Naive thymus-derived CD8-positive, alpha-beta T cell (primary cell): ENCODE data around the gene ANK2. TPM values are rescaled to one million over a fixed set of nuclear protein-coding genes. Genes with fewer than 3 reads are reported as not detected.

ENCODE experiments used
- ATAC-seq, 2 donors: fragments of 150-1000 bp; cut with Tn5 transposase in 1 of 2; sonication (Bioruptor Pico), chemical (Tn5 transposase) in 1 of 2; 1 replicate in 1 of 2; 2 replicates in 1 of 2; pipeline ENCODE4 v1.10.0; 2021; ENCODE audit warnings: mild to moderate bottlenecking in 2 of 2, moderate library complexity in 2 of 2
- POLR2A ChIA-PET: fragments of 350-600 bp; sonication (Branson Sonifier 250); formaldehyde crosslinking; loops from one replicate; lab custom pipeline; 2021; ENCODE audit warnings: antibody characterized with exemption; lab: Charles Lee
- DNase-seq, 10 donors: peaks; one replicate each; pipeline versions ENCODE4 v3.0.0 to v3.0.0-alpha.2; 2020 to 2022
- H3K27ac Mint-ChIP-seq, 10 donors: one replicate each; pipeline ENCODE4 v1.8.0; 2020 to 2022; ENCODE audit warnings: mild to moderate bottlenecking in 10 of 10, mixed read lengths in 10 of 10, moderate library complexity in 4 of 10, inconsistent platforms in 1 of 10
- H3K27me3 Mint-ChIP-seq, 5 donors: one replicate each; pipeline ENCODE4 v1.8.0; 2021 to 2022; ENCODE audit warnings: mixed read lengths in 5 of 5
- H3K36me3 Mint-ChIP-seq, 3 donors: one replicate each; pipeline ENCODE4 v1.8.0; 2020 to 2022; ENCODE audit warnings: mixed read lengths in 3 of 3, mild to moderate bottlenecking in 2 of 3, inconsistent platforms in 1 of 3
- H3K4me1 Mint-ChIP-seq, 4 donors: one replicate each; pipeline ENCODE4 v1.8.0; 2021 to 2022; ENCODE audit warnings: mixed read lengths in 4 of 4
- H3K4me3 Mint-ChIP-seq, 10 donors: one replicate each; pipeline ENCODE4 v1.8.0; 2020 to 2022; ENCODE audit warnings: mild to moderate bottlenecking in 10 of 10, mixed read lengths in 10 of 10, moderate library complexity in 6 of 10, inconsistent platforms in 1 of 10
- H3K9me3 Mint-ChIP-seq, 9 donors: one replicate each; pipeline ENCODE4 v1.8.0; 2020 to 2022; ENCODE audit warnings: mixed read lengths in 9 of 9, mild to moderate bottlenecking in 3 of 9, inconsistent platforms in 1 of 9, moderate library complexity in 1 of 9
- polyA plus RNA-seq, 3 donors: library from polyadenylated mRNA; unstranded; fragments of 300-500 nt; fragmentation: Illumina TruSeq; gene quantifications; one replicate each; pipeline ENCODE4 v1.2.3, GENCODE V29; 2021
- total RNA-seq, 8 experiments: library from RNA in 2 of 8; stranded (reverse) in 2 of 8; gene quantifications; one replicate each; pipeline ENCODE4 v1.2.3 and lab custom pipeline; 2021 to 2026

The ANK2 gene
- total RNA-seq (not detected), polyA plus RNA-seq (not detected), total RNA-seq (lab: John Stamatoyannopoulos, UW) (0 to 3.4 (median 0.34) reads per million in 6 experiments)

GRCh38 chr4:113049421-113050370 is at the start of gene ANK2:
TSS of gene ANK2 (plus strand) at chr4:113049653. CDS start at chr4:113049729, 76 bp downstream.
- Mint-ChIP-seq H3K9me3 (no peaks in the 10 kb centered on the region), H3K4me3 (no peak within 1 kb of the TSS), H3K27ac (no peak within 1 kb of the TSS), H3K4me1 (no peaks in the 10 kb centered on the region), H3K36me3 (no peaks in the 10 kb centered on the region), H3K27me3 (peaks cover 0 to 10% (median 3%) of the 10 kb centered on the region in 5 donors)
- DNase-seq: no peak
- POLR2A ChIA-PET: no interaction called here
- ATAC-seq: no peak

DNA sequence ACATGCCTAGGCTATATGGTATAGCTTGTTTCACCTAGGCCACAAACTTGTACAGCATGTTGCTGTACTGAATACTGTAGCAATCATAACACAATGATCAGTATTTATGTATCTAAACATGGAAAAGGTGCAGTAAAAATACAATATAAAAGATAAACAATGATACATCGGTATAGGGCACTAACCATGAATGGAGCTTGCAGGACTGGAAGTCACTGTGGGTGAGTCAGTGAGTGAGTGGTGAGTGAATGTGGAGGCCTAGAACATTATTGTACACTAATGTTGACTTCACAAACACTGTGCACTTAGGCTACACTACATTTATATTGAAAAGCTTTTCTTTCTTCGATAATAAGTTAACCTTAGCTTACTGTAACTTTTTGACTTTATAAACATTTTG is 45.6 kb upstream of the ANK2 start:
- Mint-ChIP-seq H3K36me3 (peaks cover 0 to 5% (median 0%) of the 10 kb centered on the region in 3 donors), H3K27ac (no peak overlapping the region), H3K9me3 (peaks cover 0 to 5% (median 2%) of the 10 kb centered on the region in 9 donors), H3K27me3 (no peaks in the 10 kb centered on the region), H3K4me3 (no peak overlapping the region), H3K4me1 (no peaks in the 10 kb centered on the region)
- POLR2A ChIA-PET: no interaction called here
- no peak for ATAC-seq
- no peak for DNase-seq

DNA sequence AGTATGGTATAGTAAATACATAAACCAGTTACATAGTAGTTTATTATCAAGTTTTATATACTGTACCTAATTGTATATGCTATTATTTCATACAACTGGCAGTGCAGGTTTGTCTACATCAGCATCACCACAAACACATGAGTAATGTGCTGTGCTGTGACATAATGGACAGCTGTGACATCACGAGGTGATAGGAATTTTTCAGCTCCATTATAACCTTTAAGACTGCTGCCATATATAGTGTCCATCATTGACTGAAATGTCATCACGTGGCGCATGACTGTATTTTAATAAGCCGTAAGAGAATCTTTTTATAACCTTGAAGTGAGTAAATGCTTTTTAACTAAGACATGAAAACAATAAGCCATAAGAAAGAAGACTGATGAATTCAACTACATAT is 44.8 kb upstream of the ANK2 start:
- Mint-ChIP-seq H3K4me3 (no peak overlapping the region), H3K4me1 (no peaks in the 10 kb centered on the region), H3K27me3 (no peaks in the 10 kb centered on the region), H3K36me3 (peaks cover 0 to 5% (median 0%) of the 10 kb centered on the region in 3 donors), H3K9me3 (peaks cover 0 to 5% (median 2%) of the 10 kb centered on the region in 9 donors), H3K27ac (no peak overlapping the region)
- DNase-seq: no peak
- POLR2A ChIA-PET: interaction anchor here (0.5 kb wide), 1 partner anchor 509 kb away, joined by 3 read pairs; no protein-coding TSS in a partner anchor
- no peak for ATAC-seq

GRCh38 chr4:113006632-113007031 is 42.8 kb upstream of the ANK2 start:
- Mint-ChIP-seq H3K4me1 (no peaks in the 10 kb centered on the region), H3K27ac (no peak overlapping the region), H3K4me3 (no peak overlapping the region), H3K9me3 (peaks cover 0 to 5% (median 2%) of the 10 kb centered on the region in 9 donors), H3K36me3 (peaks cover 0 to 5% (median 0%) of the 10 kb centered on the region in 3 donors), H3K27me3 (peaks cover 0 to 3% (median 0%) of the 10 kb centered on the region in 5 donors)
- POLR2A ChIA-PET: no interaction called here
- DNase-seq (no peak), ATAC-seq (no peak)

DNA sequence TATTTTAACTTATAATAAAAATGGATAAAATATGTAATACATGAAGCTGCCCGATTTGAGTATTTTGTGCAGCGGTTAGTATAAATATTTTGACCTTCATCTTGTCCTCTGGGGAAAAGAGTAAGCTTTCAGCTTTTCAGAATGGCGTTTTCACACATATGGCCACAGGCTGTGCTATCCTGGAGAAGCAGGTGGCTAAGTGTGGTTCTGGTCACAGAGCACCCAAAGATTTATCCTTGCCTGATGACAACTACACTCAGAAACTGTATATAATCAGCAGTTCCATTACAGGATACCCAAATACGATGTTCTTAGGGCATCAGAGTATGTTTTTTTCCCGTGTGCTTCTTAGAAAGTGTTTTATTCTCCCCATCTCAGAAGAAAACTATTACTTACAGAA is 42.3 kb upstream of the ANK2 start:
- Mint-ChIP-seq H3K4me3 (no peak overlapping the region), H3K4me1 (no peaks in the 10 kb centered on the region), H3K27me3 (peaks cover 0 to 3% (median 0%) of the 10 kb centered on the region in 5 donors), H3K36me3 (peaks cover 0 to 5% (median 0%) of the 10 kb centered on the region in 3 donors), H3K9me3 (peaks cover 0 to 5% (median 2%) of the 10 kb centered on the region in 9 donors), H3K27ac (no peak overlapping the region)
- DNase-seq (no peak), ATAC-seq (no peak)
- POLR2A ChIA-PET: no interaction called here

- Mint-ChIP-seq H3K4me3 (no peak overlapping the region), H3K27me3 (peaks cover 0 to 3% (median 0%) of the 10 kb centered on the region in 5 donors), H3K36me3 (no peaks in the 10 kb centered on the region), H3K9me3 (peaks cover 0 to 2% (median 0%) of the 10 kb centered on the region in 9 donors), H3K4me1 (no peaks in the 10 kb centered on the region), H3K27ac (no peak overlapping the region)
- ATAC-seq (no peak), DNase-seq (no peak)
- POLR2A ChIA-PET: no interaction called here
Observed at GRCh38 chr4:113008135-113008534, 41.3 kb upstream of the ANK2 start.

GRCh38 chr4:113008716-113009115 is 40.7 kb upstream of the ANK2 start:
- H3K27me3 Mint-ChIP-seq: peaks cover 0 to 3% (median 0%) of the 10 kb centered on the region in 5 donors
- peaks cover 0 to 2% (median 0%) of the 10 kb centered on the region in 9 donors for H3K9me3 Mint-ChIP-seq
- no peak overlapping the region for H3K27ac Mint-ChIP-seq
- DNase-seq (no peak), ATAC-seq (no peak)
- H3K4me1 Mint-ChIP-seq: no peaks in the 10 kb centered on the region
- no peak overlapping the region for H3K4me3 Mint-ChIP-seq
- POLR2A ChIA-PET: no interaction called here
- H3K36me3 Mint-ChIP-seq: no peaks in the 10 kb centered on the region

GRCh38 chr4:113009461-113009860 is 40.0 kb upstream of the ANK2 start:
- POLR2A ChIA-PET: no interaction called here
- no peaks in the 10 kb centered on the region for H3K4me1 Mint-ChIP-seq
- DNase-seq: no peak
- H3K36me3 Mint-ChIP-seq: no peaks in the 10 kb centered on the region
- H3K4me3 Mint-ChIP-seq: no peak overlapping the region
- peaks cover 0 to 3% (median 0%) of the 10 kb centered on the region in 5 donors for H3K27me3 Mint-ChIP-seq
- ATAC-seq: no peak
- no peak overlapping the region for H3K27ac Mint-ChIP-seq
- H3K9me3 Mint-ChIP-seq: peaks cover 0 to 2% (median 0%) of the 10 kb centered on the region in 9 donors

- ATAC-seq (no peak), DNase-seq (no peak)
- Mint-ChIP-seq H3K9me3 (no peaks in the 10 kb centered on the region), H3K36me3 (no peaks in the 10 kb centered on the region), H3K27ac (no peak overlapping the region), H3K4me1 (no peaks in the 10 kb centered on the region), H3K27me3 (peaks cover 0 to 3% (median 0%) of the 10 kb centered on the region in 5 donors), H3K4me3 (no peak overlapping the region)
- POLR2A ChIA-PET: no interaction called here
Observed at GRCh38 chr4:113012122-113012725, 37.2 kb upstream of the ANK2 start.

GRCh38 chr4:113012786-113013185 is 36.7 kb upstream of the ANK2 start:
- Mint-ChIP-seq H3K27ac (no peak overlapping the region), H3K27me3 (peaks cover 0 to 3% (median 0%) of the 10 kb centered on the region in 5 donors), H3K4me1 (no peaks in the 10 kb centered on the region), H3K4me3 (no peak overlapping the region), H3K36me3 (no peaks in the 10 kb centered on the region), H3K9me3 (no peaks in the 10 kb centered on the region)
- DNase-seq: no peak
- POLR2A ChIA-PET: no interaction called here
- ATAC-seq: no peak

DNA sequence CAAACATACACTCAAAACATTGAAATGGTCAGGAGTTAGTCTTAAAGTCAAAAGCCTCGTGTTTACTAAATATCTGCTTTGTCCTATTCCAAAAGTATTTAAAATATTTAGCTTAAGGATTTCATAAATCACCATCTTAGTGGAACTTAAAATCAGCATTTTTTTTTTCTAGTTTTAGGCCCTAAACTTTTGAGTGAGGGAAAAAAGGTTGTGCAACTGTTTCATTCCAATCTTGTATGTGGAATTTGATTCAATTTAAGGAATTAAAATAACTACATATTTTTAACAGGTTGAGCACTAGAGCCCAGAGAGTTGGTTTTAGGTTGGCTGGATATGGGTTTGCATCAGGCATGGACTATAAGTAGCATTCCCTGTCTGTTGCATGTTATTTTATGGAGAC is 35.7 kb upstream of the ANK2 start:
- POLR2A ChIA-PET: interaction anchor here (0.6 kb wide), 1 partner anchor 21 kb away, joined by 3 read pairs; no protein-coding TSS in a partner anchor
- ATAC-seq (no peak), DNase-seq (no peak)
- Mint-ChIP-seq H3K9me3 (no peaks in the 10 kb centered on the region), H3K4me3 (no peak overlapping the region), H3K36me3 (no peaks in the 10 kb centered on the region), H3K4me1 (no peaks in the 10 kb centered on the region), H3K27ac (no peak overlapping the region), H3K27me3 (peaks cover 0 to 3% (median 0%) of the 10 kb centered on the region in 5 donors)

GRCh38 chr4:113016377-113016776 is 33.1 kb upstream of the ANK2 start:
- Mint-ChIP-seq H3K27ac (no peak overlapping the region), H3K4me1 (no peaks in the 10 kb centered on the region), H3K9me3 (no peaks in the 10 kb centered on the region), H3K4me3 (no peak overlapping the region), H3K27me3 (peaks cover 0 to 2% (median 0%) of the 10 kb centered on the region in 5 donors), H3K36me3 (no peaks in the 10 kb centered on the region)
- ATAC-seq: no peak
- DNase-seq: no peak
- POLR2A ChIA-PET: no interaction called here

DNA sequence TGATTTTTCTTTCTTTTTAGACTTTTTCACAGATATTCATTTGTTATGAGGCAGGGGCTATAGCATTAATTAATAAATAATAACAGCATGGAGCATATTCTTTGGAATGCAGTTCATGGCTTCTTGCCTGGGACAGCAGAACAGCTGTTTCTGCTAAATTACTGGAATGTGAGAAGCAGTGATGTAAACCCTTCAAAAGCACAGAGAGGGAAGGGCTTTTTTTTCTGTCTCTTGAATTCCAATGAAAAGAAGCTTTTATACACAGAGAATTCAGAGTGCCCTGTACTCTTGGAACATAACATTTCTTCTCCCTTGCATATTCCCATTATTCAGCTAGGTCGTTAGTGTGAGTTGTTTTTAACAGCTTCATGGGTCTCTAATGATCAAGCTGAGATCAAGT is 28.5 kb upstream of the ANK2 start:
- DNase-seq (no peak), ATAC-seq (no peak)
- no peaks in the 10 kb centered on the region for H3K4me1 Mint-ChIP-seq
- peaks cover 0 to 1% (median 0%) of the 10 kb centered on the region in 5 donors for H3K27me3 Mint-ChIP-seq
- no peak overlapping the region for H3K4me3 Mint-ChIP-seq
- POLR2A ChIA-PET: no interaction called here
- no peaks in the 10 kb centered on the region for H3K9me3 Mint-ChIP-seq
- no peaks in the 10 kb centered on the region for H3K36me3 Mint-ChIP-seq
- no peak overlapping the region for H3K27ac Mint-ChIP-seq
